Kidney epithelial cell (primary cell): ENCODE measurements around the gene GAK. TPM values are rescaled to one million over a fixed set of nuclear protein-coding genes. Genes with fewer than 3 reads are reported as not detected.

Experiments
- DNase-seq: peaks from one replicate; pipeline ENCODE4 v3.0.0-alpha.2; 2010; ENCODE audit warnings: low read depth
- H3K27me3 ChIP-seq: 2 replicates; pipeline ENCODE4 v1.6.0; 2011; ENCODE audit warnings: low read length; ENCODE audit not compliant: control insufficient read depth, insufficient read depth
- H3K36me3 ChIP-seq: 2 replicates; pipeline ENCODE4 v1.5.1; 2011; ENCODE audit warnings: low read length; ENCODE audit not compliant: control insufficient read depth, insufficient read depth
- H3K4me3 ChIP-seq: 2 replicates; pipeline ENCODE4 v1.5.1; 2011; ENCODE audit warnings: low read depth, mild to moderate bottlenecking, control low read depth, low read length
- CTCF ChIP-seq: IDR thresholded peaks from 2 replicates; pipeline ENCODE4 v1.5.1; 2011; ENCODE audit warnings: mild to moderate bottlenecking, moderate library complexity, low read length, control low read depth, inconsistent platforms; ENCODE audit not compliant: insufficient read depth, poor library complexity, severe bottlenecking
- total RNA-seq: library from RNA; depleted of rRNA; stranded (reverse); fragments of >200 nt; gene quantifications from 2 replicates; pipeline ENCODE4 v1.2.3, GENCODE V29; 2015

GAK gene
- total RNA-seq, 1 donor from 2014 or later: 131 TPM

- no peak for TF ChIP-seq CTCF
Observed at GRCh38 chr4:968221-968620, 36.1 kb upstream of the GAK start.

GRCh38 chr4:967113-968104, 35.3 kb upstream of the GAK start:
- DNase-seq: no peak
- no peak for TF ChIP-seq CTCF
- peaks cover 10% of the 10 kb centered on the region for H3K27me3 ChIP-seq
- no peaks in the 10 kb centered on the region for H3K36me3 ChIP-seq
- no peak overlapping the region for H3K4me3 ChIP-seq

More at GRCh38 chr4:968221-968620, 36.1 kb upstream of the GAK start:
- Histone ChIP-seq H3K27me3 (peaks cover 10% of the 10 kb centered on the region), H3K36me3 (no peaks in the 10 kb centered on the region), H3K4me3 (no peak overlapping the region)
- no peak for DNase-seq

- H3K4me3 ChIP-seq: no peak overlapping the region
- TF ChIP-seq CTCF: no peak
- DNase-seq: no peak
- no peaks in the 10 kb centered on the region for H3K36me3 ChIP-seq
- peaks cover 10% of the 10 kb centered on the region for H3K27me3 ChIP-seq
Observed at GRCh38 chr4:966266-967112, 34.4 kb upstream of the GAK start.

GRCh38 chr4:965766-966134, 33.6 kb upstream of the GAK start:
- no peak for TF ChIP-seq CTCF
- Histone ChIP-seq H3K4me3 (no peak overlapping the region), H3K36me3 (no peaks in the 10 kb centered on the region), H3K27me3 (peaks cover 10% of the 10 kb centered on the region)
- no peak for DNase-seq

- H3K27me3 ChIP-seq: peaks cover 10% of the 10 kb centered on the region
- TF ChIP-seq CTCF: no peak
- no peak for DNase-seq
- H3K36me3 ChIP-seq: no peaks in the 10 kb centered on the region
- H3K4me3 ChIP-seq: no peak overlapping the region
Observed at GRCh38 chr4:965048-965765, 33.1 kb upstream of the GAK start.
